ENCODE results near the gene C22orf39. TPM values are rescaled to one million over a fixed set of nuclear protein-coding genes. Genes with fewer than 3 reads are reported as not detected.
"Not testable (repeated sequence)": the region's sequence is repeated elsewhere in the genome, so short reads cannot be mapped to it uniquely, and the experiment has no call there.

C22orf39 gene
- total RNA-seq, 2 donors from 2014 or later: 21.6 to 21.8 TPM

DNA sequence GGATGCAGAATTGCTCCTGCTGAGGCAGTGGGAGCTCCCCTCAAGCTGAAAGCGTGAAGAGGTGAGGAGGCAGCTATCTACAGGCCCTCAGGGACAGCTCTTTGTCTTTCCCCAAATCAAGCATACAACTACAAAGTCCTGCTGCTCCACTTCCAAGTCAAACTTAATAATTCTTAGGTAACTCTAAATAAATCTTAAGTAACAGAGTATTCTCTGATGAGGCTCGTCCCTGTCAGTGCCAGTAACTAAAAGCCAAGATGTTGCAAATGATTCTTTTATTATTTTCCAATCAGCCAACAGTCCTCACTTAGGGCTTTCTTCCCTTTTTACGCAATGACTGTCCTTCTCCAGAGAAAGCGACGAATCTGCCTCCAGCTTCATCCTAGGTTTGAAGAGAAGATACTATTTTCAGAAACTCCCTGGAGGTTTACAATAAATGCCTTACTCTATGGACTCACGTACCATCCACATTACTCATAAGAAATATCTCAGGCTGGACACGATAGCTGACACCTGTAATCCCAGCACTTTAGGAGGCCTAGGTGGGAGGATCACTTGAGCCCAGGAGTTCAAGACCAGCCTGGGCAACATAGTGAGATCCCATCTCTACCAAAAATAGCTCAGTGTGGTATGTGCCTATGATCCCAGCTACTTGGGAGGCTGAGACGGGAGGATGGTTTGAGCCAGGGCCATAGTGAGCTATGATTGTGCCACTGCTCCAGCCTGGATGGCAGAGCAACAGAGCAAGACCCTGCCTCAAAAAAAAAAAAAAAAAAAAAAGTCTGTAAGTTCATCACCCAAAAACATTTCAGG lies 3.1 kb upstream of the C22orf39 start:
- Histone ChIP-seq H3K4me3 (no peak overlapping the region), H3K27me3 (no peaks in the 10 kb centered on the region), H3K27ac (no peak overlapping the region), H3K9me3 (no peaks in the 10 kb centered on the region), H3K4me1 (peaks cover 13% of the 10 kb centered on the region), H3K36me3 (peaks cover 5% of the 10 kb centered on the region), H3K9ac (ENCODE audit: low read depth in 2 of 2, low read length in 2 of 2) (no peak overlapping the region)
- intact Hi-C loops (cut with DNase I): no loop called here
- no peak for DNase-seq
- TF ChIP-seq CTCF (IDR thresholded peaks at IDR 0.05): no peak

GRCh38 chr22:19449422-19449767 lies 1.9 kb upstream of the C22orf39 start:
- TF ChIP-seq CTCF (IDR thresholded peaks at IDR 0.05): no peak
- no peak for DNase-seq
- peaks cover 13% of the 10 kb centered on the region for H3K4me1 ChIP-seq
- H3K27ac ChIP-seq: no peak overlapping the region
- H3K27me3 ChIP-seq: no peaks in the 10 kb centered on the region
- H3K4me3 ChIP-seq: no peak overlapping the region
- no peak overlapping the region for H3K9ac ChIP-seq (ENCODE audit: low read depth in 2 of 2, low read length in 2 of 2)
- intact Hi-C loops (cut with DNase I): no loop called here
- H3K9me3 ChIP-seq: no peaks in the 10 kb centered on the region
- H3K36me3 ChIP-seq: peaks cover 5% of the 10 kb centered on the region

- Histone ChIP-seq H3K27ac (no peak overlapping the region), H3K36me3 (peaks cover 3% of the 10 kb centered on the region), H3K9ac (ENCODE audit: low read depth in 2 of 2, low read length in 2 of 2) (no peak overlapping the region), H3K27me3 (no peaks in the 10 kb centered on the region), H3K4me3 (no peak overlapping the region), H3K4me1 (peaks cover 13% of the 10 kb centered on the region), H3K9me3 (no peaks in the 10 kb centered on the region)
- TF ChIP-seq CTCF (IDR thresholded peaks at IDR 0.05): no peak
- DNase-seq: no peak
- intact Hi-C loops (cut with DNase I): no loop called here
These were observed 1.4 kb upstream of the C22orf39 start for GRCh38 chr22:19448739-19449421.

DNA sequence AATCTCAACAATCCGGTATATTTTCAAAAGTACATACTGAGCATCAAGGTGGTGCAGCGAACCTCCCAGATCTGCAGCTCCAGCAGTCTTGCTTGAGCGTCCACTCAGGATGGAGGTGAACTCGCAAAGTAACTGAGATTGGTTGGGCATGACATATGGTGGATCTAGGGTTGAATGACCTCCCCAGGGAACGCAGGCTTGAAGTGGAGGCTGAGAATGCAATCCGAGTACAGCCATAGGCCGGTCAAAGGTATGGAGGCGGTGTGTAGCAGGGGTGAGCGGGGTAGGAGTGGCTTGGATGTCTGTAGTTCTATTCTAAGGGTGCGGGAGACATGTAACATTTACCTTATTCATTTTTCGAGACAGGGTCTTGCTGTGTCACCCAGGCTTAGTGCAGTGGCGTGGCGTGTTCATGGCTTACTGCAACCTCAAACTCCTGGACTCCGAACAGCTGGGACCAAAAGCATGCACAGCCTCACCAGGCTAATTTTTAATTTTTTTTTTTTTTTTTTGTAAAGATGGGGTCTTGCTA lies 631 bp upstream of the C22orf39 start:
- peak; percentile 52 for DNase-seq
- intact Hi-C loops (cut with DNase I): no loop called here
- H3K9me3 ChIP-seq: no peaks in the 10 kb centered on the region
- H3K4me3 ChIP-seq: peak overlapping the region; percentile 94
- no peak for TF ChIP-seq CTCF (IDR thresholded peaks at IDR 0.05)
- H3K27ac ChIP-seq: peak overlapping the region; percentile 87
- peaks cover 13% of the 10 kb centered on the region for H3K4me1 ChIP-seq
- peak overlapping the region; percentile 67 to 70 for H3K9ac ChIP-seq (ENCODE audit: low read depth in 2 of 2, low read length in 2 of 2)
- H3K36me3 ChIP-seq: no peaks in the 10 kb centered on the region
- H3K27me3 ChIP-seq: no peaks in the 10 kb centered on the region

GRCh38 chr22:19446603-19447329 lies 745 bp downstream of the C22orf39 start:
- peaks cover 13% of the 10 kb centered on the region for H3K4me1 ChIP-seq
- H3K9me3 ChIP-seq: no peaks in the 10 kb centered on the region
- no peaks in the 10 kb centered on the region for H3K27me3 ChIP-seq
- no peak for TF ChIP-seq CTCF (IDR thresholded peaks at IDR 0.05)
- H3K4me3 ChIP-seq: peak overlapping the region; percentile 94
- intact Hi-C loops (cut with DNase I): no loop called here
- DNase-seq: peak; percentile 32
- peak overlapping the region; percentile 67 to 70 for H3K9ac ChIP-seq (ENCODE audit: low read depth in 2 of 2, low read length in 2 of 2)
- H3K36me3 ChIP-seq: no peaks in the 10 kb centered on the region
- peak overlapping the region; percentile 87 for H3K27ac ChIP-seq

DNA sequence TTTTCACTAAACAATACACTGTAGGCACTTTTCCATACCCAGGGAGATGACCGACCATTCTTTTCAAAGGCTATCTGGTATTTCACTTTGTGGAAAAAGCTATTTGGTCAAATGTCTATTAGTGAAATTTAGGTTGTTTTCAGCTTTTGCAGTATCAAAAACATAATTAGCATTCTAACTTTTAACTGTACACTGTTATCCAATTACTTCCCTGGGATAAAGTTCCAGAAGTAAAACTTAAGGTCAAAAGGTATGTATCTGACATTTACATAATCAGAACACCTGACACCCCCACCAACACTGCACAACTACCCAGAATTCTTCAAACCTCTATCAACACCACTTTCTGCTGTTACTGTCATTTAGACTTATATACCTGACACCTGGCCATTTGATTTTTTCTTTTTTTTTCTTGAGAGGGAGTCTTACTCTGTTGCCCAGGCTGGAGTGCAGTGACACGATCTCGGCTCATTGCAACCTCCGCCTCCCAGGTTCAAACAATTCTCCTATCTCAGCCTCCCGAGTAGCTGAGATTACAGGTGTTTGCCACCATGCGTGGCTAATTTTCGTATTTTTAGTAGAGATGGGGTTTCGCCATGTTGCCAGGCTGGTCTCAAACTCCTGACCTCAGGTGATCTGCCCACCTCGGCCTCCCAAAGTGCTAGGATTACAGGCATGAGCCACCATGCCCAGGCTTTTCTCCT lies 2.1 kb downstream of the C22orf39 start:
- H3K27me3 ChIP-seq; DNase-seq; H3K4me3 ChIP-seq; H3K27ac ChIP-seq; H3K9me3 ChIP-seq; H3K9ac ChIP-seq (ENCODE audit: low read depth in 2 of 2, low read length in 2 of 2); H3K36me3 ChIP-seq; intact Hi-C loops (cut with DNase I): not testable (repeated sequence)
- H3K4me1 ChIP-seq: peaks cover 13% of the 10 kb centered on the region
